SU-DHL-6 (cell line): ENCODE measurements around the gene MSTN.

Experiments
- CTCF ChIP-seq: fragments of 200-600 bp; sonication (generic); IDR thresholded peaks from one replicate; pipeline ENCODE4 v1.5.1; 2017; ENCODE audit warnings: antibody characterized with exemption, mild to moderate bottlenecking, low read length, moderate library complexity; ENCODE audit not compliant: insufficient read depth, poor library complexity, severe bottlenecking
- EZH2phosphoT487 ChIP-seq: fragments of 200-600 bp; sonication (generic), shearing (Covaris generic); conservative IDR thresholded peaks from 2 replicates; pipeline ENCODE4 v1.6.1; 2018; ENCODE audit warnings: mild to moderate bottlenecking, antibody characterized with exemption, low read length, moderate library complexity, mixed read lengths

GRCh38 chr2:190031969-190032618, 30.4 kb downstream of the MSTN start:
- TF ChIP-seq EZH2phosphoT487 (no peak), CTCF (no peak)
